SKM-1 treated with dmso at 0.1 percent for 144 hours (cell line): ENCODE results near the gene MAP3K13.

Source experiments
- DNase-seq: peaks from one replicate; lab custom pipeline; 2025; ENCODE audit not compliant: unreplicated experiment; lab: John Stamatoyannopoulos, UW

The MAP3K13 gene

GRCh38 chr3:185503521-185503920 is 140.6 kb downstream of the MAP3K13 start:
- no peak for DNase-seq

GRCh38 chr3:185504636-185505035 is 141.7 kb downstream of the MAP3K13 start:
- DNase-seq: no peak

- DNase-seq: no peak
Measured at GRCh38 chr3:185507883-185508282, 144.9 kb downstream of the MAP3K13 start.

GRCh38 chr3:185508335-185508991 is 145.5 kb downstream of the MAP3K13 start:
- no peak for DNase-seq

GRCh38 chr3:185511711-185512110 is 148.8 kb downstream of the MAP3K13 start:
- no peak for DNase-seq

GRCh38 chr3:185517387-185518130 is 154.6 kb downstream of the MAP3K13 start:
- DNase-seq: no peak

- DNase-seq: no peak
Measured at GRCh38 chr3:185519021-185519420, 156.1 kb downstream of the MAP3K13 start.

- no peak for DNase-seq
Measured at GRCh38 chr3:185521349-185522138, 158.6 kb downstream of the MAP3K13 start.

GRCh38 chr3:185526349-185526951 is 163.5 kb downstream of the MAP3K13 start:
- DNase-seq: no peak

GRCh38 chr3:185527364-185527763 is 164.4 kb downstream of the MAP3K13 start:
- no peak for DNase-seq

- no peak for DNase-seq
Measured at GRCh38 chr3:185528532-185528931, 165.6 kb downstream of the MAP3K13 start.

- DNase-seq: no peak
Measured at GRCh38 chr3:185530856-185531255, 167.9 kb downstream of the MAP3K13 start.

- DNase-seq: no peak
Measured at GRCh38 chr3:185532901-185533300, 170.0 kb downstream of the MAP3K13 start.

- no peak for DNase-seq
Measured at GRCh38 chr3:185534511-185534910, 171.6 kb downstream of the MAP3K13 start.

GRCh38 chr3:185537369-185537970 is 174.5 kb downstream of the MAP3K13 start:
- DNase-seq: peak; percentile 99
